Loucy (cell line): ENCODE results near the gene TMEM82.

Experiments
- EZH2phosphoT487 ChIP-seq: fragments of 200-600 bp; IDR thresholded peaks from 2 replicates; pipeline ENCODE4 v1.6.1; 2018; ENCODE audit warnings: antibody characterized with exemption, mild to moderate bottlenecking, moderate library complexity, borderline replicate concordance
- TF ChIP-seq, protein P1 (sequence below): fragments of 200-600 bp; sonication (generic); conservative IDR thresholded peaks from 2 replicates; pipeline ENCODE4 v1.5.1; 2014; ENCODE audit warnings: mild to moderate bottlenecking, antibody characterized with exemption, low read length

DNA sequence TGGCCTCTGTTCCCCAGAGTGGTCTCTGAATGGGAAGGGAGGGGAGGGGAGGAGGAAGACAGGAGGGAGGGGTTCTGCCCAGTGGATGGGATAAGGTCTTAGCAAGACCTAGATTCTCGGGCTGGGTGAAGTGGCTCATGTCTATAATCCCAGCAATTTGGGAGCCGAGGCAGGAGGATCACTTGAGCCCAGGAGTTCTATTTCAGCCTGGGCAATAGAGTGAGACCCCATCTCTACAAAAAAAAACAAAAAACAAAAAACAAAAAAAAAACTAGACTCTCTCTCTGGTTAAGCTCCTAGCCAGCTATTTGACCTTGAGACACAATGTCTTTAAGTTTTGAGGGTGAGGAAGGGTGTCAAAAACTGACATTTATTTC is 53.8 kb downstream of the TMEM82 start:
- TF ChIP-seq, protein P1, sequence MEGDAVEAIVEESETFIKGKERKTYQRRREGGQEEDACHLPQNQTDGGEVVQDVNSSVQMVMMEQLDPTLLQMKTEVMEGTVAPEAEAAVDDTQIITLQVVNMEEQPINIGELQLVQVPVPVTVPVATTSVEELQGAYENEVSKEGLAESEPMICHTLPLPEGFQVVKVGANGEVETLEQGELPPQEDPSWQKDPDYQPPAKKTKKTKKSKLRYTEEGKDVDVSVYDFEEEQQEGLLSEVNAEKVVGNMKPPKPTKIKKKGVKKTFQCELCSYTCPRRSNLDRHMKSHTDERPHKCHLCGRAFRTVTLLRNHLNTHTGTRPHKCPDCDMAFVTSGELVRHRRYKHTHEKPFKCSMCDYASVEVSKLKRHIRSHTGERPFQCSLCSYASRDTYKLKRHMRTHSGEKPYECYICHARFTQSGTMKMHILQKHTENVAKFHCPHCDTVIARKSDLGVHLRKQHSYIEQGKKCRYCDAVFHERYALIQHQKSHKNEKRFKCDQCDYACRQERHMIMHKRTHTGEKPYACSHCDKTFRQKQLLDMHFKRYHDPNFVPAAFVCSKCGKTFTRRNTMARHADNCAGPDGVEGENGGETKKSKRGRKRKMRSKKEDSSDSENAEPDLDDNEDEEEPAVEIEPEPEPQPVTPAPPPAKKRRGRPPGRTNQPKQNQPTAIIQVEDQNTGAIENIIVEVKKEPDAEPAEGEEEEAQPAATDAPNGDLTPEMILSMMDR: no peak
- no peak for TF ChIP-seq EZH2phosphoT487
